Ishikawa (cell line): ENCODE data around the gene CCIN.

ENCODE experiments used
- CEBPB ChIP-seq: IDR thresholded peaks from 2 replicates; pipeline ENCODE4 v1.6.1; 2012
- CREB1 ChIP-seq: IDR thresholded peaks from 2 replicates; pipeline ENCODE4 v1.6.1; 2012; ENCODE audit warnings: low read depth
- EGR1 ChIP-seq: IDR thresholded peaks from 2 replicates; pipeline ENCODE4 v1.6.1; 2012
- EP300 ChIP-seq: IDR thresholded peaks from 2 replicates; pipeline ENCODE4 v1.6.1; 2012; ENCODE audit warnings: borderline replicate concordance
- FOXM1 ChIP-seq: IDR thresholded peaks from 2 replicates; pipeline ENCODE4 v1.6.1; 2012; ENCODE audit warnings: low read depth, borderline replicate concordance
- NFIC ChIP-seq: IDR thresholded peaks from 2 replicates; pipeline ENCODE4 v1.6.1; 2012
- RAD21 ChIP-seq: IDR thresholded peaks from 2 replicates; pipeline ENCODE4 v1.6.1; 2012; ENCODE audit warnings: low read depth
- TAF1 ChIP-seq: IDR thresholded peaks from 2 replicates; pipeline ENCODE4 v1.6.1; 2012; ENCODE audit warnings: low read depth, mild to moderate bottlenecking
- TCF12 ChIP-seq: IDR thresholded peaks from 2 replicates; pipeline ENCODE4 v1.6.1; 2012; ENCODE audit warnings: low read depth
- TEAD4 ChIP-seq: IDR thresholded peaks from 2 replicates; pipeline ENCODE4 v1.6.1; 2012
- YY1 ChIP-seq: IDR thresholded peaks from 2 replicates; pipeline ENCODE4 v1.6.1; 2012; ENCODE audit warnings: low read depth
- ZBTB7A ChIP-seq: IDR thresholded peaks from 2 replicates; pipeline ENCODE4 v1.6.1; 2012; ENCODE audit warnings: low read depth
- TF ChIP-seq, protein P1 (sequence below): IDR thresholded peaks from 2 replicates; pipeline ENCODE4 v1.6.1; 2012
- TF ChIP-seq, protein P2 (sequence below): IDR thresholded peaks from 2 replicates; pipeline ENCODE4 v1.6.1; 2012
- TF ChIP-seq, protein P3 (sequence below): IDR thresholded peaks from 2 replicates; pipeline ENCODE4 v1.6.1; 2012; ENCODE audit warnings: low read depth, mild to moderate bottlenecking

The CCIN gene

DNA sequence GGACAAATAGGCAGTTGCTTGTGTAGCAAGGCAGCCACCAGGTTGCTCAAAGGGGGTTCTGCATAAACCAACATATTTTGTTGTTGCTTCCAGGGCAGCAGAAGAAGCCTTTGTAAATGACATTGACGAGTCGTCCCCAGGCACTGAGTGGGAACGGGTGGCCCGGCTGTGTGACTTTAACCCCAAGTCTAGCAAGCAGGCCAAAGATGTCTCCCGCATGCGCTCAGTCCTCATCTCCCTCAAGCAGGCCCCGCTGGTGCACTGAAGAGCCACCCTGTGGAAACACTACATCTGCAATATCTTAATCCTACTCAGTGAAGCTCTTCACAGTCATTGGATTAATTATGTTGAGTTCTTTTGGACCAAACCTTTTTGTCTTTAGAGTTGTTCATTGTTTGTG lies 42.3 kb downstream of the CCIN start:
- no peak for TF ChIP-seq EP300
- TF ChIP-seq NFIC = no peak

DNA sequence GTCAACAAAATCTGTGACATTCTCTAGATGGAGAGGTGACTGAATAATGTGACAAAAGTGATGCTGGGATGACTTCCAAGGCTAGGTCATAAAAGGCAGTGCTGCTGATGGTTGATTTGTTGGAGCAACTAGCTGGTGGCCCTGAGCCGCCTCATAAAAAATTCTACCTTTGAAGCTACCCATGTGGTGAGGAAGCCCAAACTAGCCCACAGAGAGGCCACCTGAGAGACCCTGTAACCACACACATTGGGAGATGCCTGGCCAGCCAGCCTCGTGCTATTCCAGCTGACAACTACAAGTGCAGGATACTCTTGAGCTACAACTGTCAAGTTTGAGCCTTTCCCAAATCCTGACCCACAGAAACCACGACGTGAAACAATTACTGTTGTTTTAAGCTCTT lies 44.2 kb downstream of the CCIN start:
- TF ChIP-seq ZBTB7A = no peak
- TF ChIP-seq, protein P1, sequence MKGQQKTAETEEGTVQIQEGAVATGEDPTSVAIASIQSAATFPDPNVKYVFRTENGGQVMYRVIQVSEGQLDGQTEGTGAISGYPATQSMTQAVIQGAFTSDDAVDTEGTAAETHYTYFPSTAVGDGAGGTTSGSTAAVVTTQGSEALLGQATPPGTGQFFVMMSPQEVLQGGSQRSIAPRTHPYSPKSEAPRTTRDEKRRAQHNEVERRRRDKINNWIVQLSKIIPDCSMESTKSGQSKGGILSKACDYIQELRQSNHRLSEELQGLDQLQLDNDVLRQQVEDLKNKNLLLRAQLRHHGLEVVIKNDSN = no peak
- no peak for TF ChIP-seq TEAD4
- TF ChIP-seq YY1 = no peak
- TF ChIP-seq TAF1 = no peak
- TF ChIP-seq TCF12 = no peak
- no peak for TF ChIP-seq CREB1

DNA sequence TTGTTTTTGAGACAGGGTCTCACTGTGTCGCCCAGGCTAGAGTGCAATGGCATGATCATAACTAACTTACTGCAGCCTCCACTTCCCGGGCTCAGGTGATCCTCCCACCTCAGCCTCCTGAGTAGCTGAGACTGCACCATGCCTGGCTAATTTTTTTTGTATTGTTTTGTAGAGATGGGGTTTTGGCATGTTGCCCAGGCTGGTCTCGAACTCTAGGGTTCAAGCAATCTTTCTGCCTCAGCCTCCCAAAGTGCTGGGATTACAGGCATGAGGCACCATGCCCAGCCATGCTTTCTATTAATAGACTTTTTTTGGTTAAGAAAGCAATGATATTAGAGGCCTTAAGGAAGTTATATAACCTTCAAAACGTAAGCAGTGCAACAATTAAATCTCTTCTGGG lies 44.8 kb downstream of the CCIN start:
- TF ChIP-seq NFIC (0 out of 2 replicates have a peak, but pooled peaks have one; percentile 26), TCF12 (no peak)

DNA sequence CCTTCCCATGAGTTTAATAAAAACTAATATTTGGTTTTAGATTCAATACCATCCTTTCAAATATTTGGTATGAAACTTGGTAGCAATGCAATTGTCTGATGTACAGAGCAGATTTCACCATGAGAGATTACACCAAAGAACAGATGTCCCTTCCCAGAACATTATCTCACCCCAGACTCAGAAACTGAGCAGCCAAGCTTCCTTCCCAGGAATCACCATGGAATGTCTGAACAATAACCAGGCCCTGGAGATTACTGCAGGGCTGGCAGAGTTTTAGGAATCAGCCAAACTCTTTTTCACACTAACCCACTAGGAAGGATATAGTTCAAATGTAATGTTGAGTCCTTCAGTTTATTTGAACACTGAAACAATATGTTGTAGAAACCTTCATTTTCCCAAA lies 45.4 kb downstream of the CCIN start:
- TF ChIP-seq, protein P2, sequence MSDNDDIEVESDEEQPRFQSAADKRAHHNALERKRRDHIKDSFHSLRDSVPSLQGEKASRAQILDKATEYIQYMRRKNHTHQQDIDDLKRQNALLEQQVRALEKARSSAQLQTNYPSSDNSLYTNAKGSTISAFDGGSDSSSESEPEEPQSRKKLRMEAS = no peak
- no peak for TF ChIP-seq NFIC
- no peak for TF ChIP-seq TEAD4
- TF ChIP-seq, protein P3, sequence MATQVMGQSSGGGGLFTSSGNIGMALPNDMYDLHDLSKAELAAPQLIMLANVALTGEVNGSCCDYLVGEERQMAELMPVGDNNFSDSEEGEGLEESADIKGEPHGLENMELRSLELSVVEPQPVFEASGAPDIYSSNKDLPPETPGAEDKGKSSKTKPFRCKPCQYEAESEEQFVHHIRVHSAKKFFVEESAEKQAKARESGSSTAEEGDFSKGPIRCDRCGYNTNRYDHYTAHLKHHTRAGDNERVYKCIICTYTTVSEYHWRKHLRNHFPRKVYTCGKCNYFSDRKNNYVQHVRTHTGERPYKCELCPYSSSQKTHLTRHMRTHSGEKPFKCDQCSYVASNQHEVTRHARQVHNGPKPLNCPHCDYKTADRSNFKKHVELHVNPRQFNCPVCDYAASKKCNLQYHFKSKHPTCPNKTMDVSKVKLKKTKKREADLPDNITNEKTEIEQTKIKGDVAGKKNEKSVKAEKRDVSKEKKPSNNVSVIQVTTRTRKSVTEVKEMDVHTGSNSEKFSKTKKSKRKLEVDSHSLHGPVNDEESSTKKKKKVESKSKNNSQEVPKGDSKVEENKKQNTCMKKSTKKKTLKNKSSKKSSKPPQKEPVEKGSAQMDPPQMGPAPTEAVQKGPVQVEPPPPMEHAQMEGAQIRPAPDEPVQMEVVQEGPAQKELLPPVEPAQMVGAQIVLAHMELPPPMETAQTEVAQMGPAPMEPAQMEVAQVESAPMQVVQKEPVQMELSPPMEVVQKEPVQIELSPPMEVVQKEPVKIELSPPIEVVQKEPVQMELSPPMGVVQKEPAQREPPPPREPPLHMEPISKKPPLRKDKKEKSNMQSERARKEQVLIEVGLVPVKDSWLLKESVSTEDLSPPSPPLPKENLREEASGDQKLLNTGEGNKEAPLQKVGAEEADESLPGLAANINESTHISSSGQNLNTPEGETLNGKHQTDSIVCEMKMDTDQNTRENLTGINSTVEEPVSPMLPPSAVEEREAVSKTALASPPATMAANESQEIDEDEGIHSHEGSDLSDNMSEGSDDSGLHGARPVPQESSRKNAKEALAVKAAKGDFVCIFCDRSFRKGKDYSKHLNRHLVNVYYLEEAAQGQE = no peak
- TF ChIP-seq TCF12 = no peak
- no peak for TF ChIP-seq CREB1
- no peak for TF ChIP-seq RAD21
- no peak for TF ChIP-seq EP300
- TF ChIP-seq YY1 = no peak

DNA sequence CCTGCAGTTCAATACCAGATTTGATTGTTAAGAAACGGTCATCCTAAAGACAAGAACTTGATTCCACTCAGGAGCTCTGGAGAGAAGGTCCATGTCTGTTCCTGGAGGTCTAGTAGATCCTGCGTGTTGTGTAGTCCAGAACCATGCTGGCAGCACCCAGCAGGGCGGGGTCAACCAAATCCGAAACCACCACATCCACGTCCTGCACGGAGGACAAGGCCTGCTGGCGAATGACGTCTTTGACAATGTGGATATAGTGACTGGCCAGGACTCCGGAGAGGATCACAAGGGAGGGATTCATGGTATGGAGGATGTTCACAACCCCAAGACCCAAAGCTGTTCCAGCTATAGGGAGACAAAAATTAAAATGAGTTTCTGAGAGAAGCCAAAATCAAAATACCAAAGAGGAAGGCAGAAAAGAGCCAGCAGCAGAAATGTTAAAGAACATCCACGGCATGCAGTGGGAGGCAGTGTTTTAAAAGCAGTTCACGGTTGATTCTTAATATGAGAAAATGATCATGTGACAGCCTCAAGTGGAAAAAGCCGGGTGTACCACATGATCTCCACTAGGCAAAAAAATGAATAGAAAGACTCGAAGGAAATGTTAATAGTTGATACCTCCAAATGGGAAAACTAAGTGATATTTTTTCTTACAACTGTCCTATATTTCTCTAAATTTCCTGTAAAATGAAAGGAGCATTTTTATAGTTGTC lies 48.2 kb downstream of the CCIN start:
- TF ChIP-seq, protein P1 = peak; percentile 33; the same call in 1 of the 2 replicates
- TF ChIP-seq RAD21 (no peak), TAF1 (no peak), FOXM1 (no peak), NFIC (no peak)
- TF ChIP-seq, protein P2 = no peak
- TF ChIP-seq, protein P3 = no peak

DNA sequence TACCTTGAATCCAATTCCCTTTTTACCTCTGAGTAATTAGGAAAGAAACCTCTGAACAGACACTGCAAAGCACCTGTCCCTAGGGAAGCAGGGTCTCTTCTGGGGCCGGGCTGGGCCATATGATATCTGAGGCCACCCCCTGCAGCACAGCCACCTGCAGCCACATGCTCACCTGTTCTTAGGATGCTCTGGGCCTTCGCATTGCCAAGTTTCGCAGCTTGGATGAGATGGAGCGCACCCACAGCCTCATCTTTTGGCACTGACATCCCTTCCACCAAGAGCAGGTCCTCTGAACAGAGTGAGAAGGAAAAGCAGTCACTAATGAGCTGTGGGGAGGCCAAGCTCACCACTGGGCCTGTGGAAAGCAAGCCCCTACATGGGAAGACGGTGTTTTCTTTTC lies 48.8 kb downstream of the CCIN start:
- TF ChIP-seq CREB1 (no peak), RAD21 (no peak), YY1 (no peak), EGR1 (no peak), TAF1 (no peak), NFIC (no peak), CEBPB (no peak), EP300 (no peak), ZBTB7A (no peak), FOXM1 (no peak), TCF12 (no peak), TEAD4 (no peak)
- TF ChIP-seq, protein P1 = no peak
- TF ChIP-seq, protein P3 = no peak
- TF ChIP-seq, protein P2 = no peak
